ENCODE measurements around the gene TRAPPC5. TPM values are rescaled to one million over a fixed set of nuclear protein-coding genes. Genes with fewer than 3 reads are reported as not detected.

TRAPPC5 gene
- total RNA-seq, 1 donor from 2014 or later: 110 TPM

DNA sequence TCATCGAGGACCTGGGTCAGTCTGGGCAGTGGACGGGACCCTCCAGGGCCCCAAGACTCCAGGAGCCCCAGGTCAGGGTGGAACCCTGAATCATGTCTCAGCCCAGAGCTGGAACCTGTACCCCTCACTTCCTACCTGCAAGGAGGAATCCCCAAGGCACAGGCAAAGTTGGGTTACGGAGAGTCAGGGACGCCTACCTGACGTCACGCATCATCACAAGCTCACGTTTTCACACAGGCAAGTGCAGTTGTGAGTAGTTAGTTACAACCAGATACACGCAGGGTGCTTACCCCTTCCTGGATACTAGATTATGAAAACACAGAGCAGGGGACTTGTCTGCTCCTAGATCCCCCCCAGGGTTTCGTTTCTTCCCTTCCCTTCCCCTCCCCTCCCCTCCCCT is 9.8 kb upstream of the TRAPPC5 start:
- no peaks in the 10 kb centered on the region for H3K9me3 ChIP-seq (ENCODE audit: insufficient read depth, low read depth, low read length)
- FAIRE-seq (no peak), DNase-seq (ENCODE audit: low read depth) (no peak)
- no peak overlapping the region for H3K4me3 Mint-ChIP-seq (ENCODE audit: unreplicated experiment)
- H3K79me2 ChIP-seq (ENCODE audit: insufficient read depth, low read length): no peaks in the 10 kb centered on the region
- H3K4me1 Mint-ChIP-seq (ENCODE audit: low read depth, unreplicated experiment): no peaks in the 10 kb centered on the region
- H3K27ac ChIP-seq (ENCODE audit: low read depth, low read length): no peak overlapping the region
- peaks cover 16% of the 10 kb centered on the region for H3K9me3 Mint-ChIP-seq (ENCODE audit: unreplicated experiment)
- H3K4me2 ChIP-seq (ENCODE audit: low read length): no peak overlapping the region
- H3K36me3 ChIP-seq (ENCODE audit: insufficient read depth, low read length): no peaks in the 10 kb centered on the region
- peaks cover 4% of the 10 kb centered on the region for H3K27me3 ChIP-seq (ENCODE audit: insufficient read depth, low read length)
- TF ChIP-seq, protein P1, sequence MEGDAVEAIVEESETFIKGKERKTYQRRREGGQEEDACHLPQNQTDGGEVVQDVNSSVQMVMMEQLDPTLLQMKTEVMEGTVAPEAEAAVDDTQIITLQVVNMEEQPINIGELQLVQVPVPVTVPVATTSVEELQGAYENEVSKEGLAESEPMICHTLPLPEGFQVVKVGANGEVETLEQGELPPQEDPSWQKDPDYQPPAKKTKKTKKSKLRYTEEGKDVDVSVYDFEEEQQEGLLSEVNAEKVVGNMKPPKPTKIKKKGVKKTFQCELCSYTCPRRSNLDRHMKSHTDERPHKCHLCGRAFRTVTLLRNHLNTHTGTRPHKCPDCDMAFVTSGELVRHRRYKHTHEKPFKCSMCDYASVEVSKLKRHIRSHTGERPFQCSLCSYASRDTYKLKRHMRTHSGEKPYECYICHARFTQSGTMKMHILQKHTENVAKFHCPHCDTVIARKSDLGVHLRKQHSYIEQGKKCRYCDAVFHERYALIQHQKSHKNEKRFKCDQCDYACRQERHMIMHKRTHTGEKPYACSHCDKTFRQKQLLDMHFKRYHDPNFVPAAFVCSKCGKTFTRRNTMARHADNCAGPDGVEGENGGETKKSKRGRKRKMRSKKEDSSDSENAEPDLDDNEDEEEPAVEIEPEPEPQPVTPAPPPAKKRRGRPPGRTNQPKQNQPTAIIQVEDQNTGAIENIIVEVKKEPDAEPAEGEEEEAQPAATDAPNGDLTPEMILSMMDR (IDR thresholded peaks at IDR 0.05; ENCODE audit: insufficient read depth, low read depth, low read length): no peak
- no peak for TF ChIP-seq EZH2 (IDR thresholded peaks at IDR 0.05; ENCODE audit: insufficient read depth, low read length)
- H2AFZ ChIP-seq (ENCODE audit: low read depth, low read length): no peak overlapping the region
- no peak overlapping the region for H3K9ac ChIP-seq (ENCODE audit: low read length)
- no peak overlapping the region for H3K27ac Mint-ChIP-seq (ENCODE audit: unreplicated experiment)
- H3K4me3 ChIP-seq (ENCODE audit: insufficient read depth, low read depth, low read length): no peak overlapping the region
- peaks cover 68% of the 10 kb centered on the region for H3K27me3 Mint-ChIP-seq (ENCODE audit: low read depth, unreplicated experiment)
- no peaks in the 10 kb centered on the region for H3K4me1 ChIP-seq (ENCODE audit: insufficient read depth, low read length)
- peaks cover 2% of the 10 kb centered on the region for H3K36me3 Mint-ChIP-seq (ENCODE audit: low read depth, unreplicated experiment)
- no peaks in the 10 kb centered on the region for H4K20me1 ChIP-seq (ENCODE audit: insufficient read depth, low read length)

DNA sequence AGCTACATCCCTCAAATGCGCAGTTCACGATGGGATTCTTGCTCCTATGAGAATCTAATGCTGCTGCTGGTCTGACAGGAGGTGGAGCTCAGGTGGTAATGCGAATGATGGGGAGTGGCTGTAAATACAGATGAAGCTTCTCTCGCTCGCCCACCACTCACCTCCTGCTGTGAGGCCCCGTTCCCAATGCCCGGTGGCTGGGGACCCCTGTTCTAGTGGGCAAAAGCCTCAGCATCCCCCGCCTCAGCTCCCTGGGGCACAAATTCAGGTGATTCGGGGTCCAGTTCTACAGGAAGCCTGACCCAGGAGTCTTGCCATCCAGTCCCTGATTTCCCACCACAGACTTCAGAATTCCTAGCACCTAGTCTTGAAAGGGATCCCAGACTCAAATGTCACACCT is 8.1 kb upstream of the TRAPPC5 start:
- Histone ChIP-seq H3K4me1 (ENCODE audit: insufficient read depth, low read length) (no peaks in the 10 kb centered on the region), H3K4me3 (ENCODE audit: insufficient read depth, low read depth, low read length) (no peak overlapping the region), H3K9ac (ENCODE audit: low read length) (no peak overlapping the region), H3K4me2 (ENCODE audit: low read length) (no peak overlapping the region), H4K20me1 (ENCODE audit: insufficient read depth, low read length) (no peaks in the 10 kb centered on the region), H3K36me3 (ENCODE audit: insufficient read depth, low read length) (no peaks in the 10 kb centered on the region), H2AFZ (ENCODE audit: low read depth, low read length) (no peak overlapping the region), H3K27ac (ENCODE audit: low read depth, low read length) (no peak overlapping the region), H3K79me2 (ENCODE audit: insufficient read depth, low read length) (no peaks in the 10 kb centered on the region), H3K9me3 (ENCODE audit: insufficient read depth, low read depth, low read length) (no peaks in the 10 kb centered on the region), H3K27me3 (ENCODE audit: insufficient read depth, low read length) (peaks cover 6% of the 10 kb centered on the region)
- Mint-ChIP-seq H3K4me3 (ENCODE audit: unreplicated experiment) (no peak overlapping the region), H3K27me3 (ENCODE audit: low read depth, unreplicated experiment) (peaks cover 77% of the 10 kb centered on the region), H3K27ac (ENCODE audit: unreplicated experiment) (no peak overlapping the region), H3K36me3 (ENCODE audit: low read depth, unreplicated experiment) (peaks cover 2% of the 10 kb centered on the region), H3K9me3 (ENCODE audit: unreplicated experiment) (peaks cover 14% of the 10 kb centered on the region), H3K4me1 (ENCODE audit: low read depth, unreplicated experiment) (no peaks in the 10 kb centered on the region)
- no peak for TF ChIP-seq EZH2 (IDR thresholded peaks at IDR 0.05; ENCODE audit: insufficient read depth, low read length)
- TF ChIP-seq, protein P1 (IDR thresholded peaks at IDR 0.05; ENCODE audit: insufficient read depth, low read depth, low read length): no peak
- FAIRE-seq: no peak
- DNase-seq (ENCODE audit: low read depth): no peak

DNA sequence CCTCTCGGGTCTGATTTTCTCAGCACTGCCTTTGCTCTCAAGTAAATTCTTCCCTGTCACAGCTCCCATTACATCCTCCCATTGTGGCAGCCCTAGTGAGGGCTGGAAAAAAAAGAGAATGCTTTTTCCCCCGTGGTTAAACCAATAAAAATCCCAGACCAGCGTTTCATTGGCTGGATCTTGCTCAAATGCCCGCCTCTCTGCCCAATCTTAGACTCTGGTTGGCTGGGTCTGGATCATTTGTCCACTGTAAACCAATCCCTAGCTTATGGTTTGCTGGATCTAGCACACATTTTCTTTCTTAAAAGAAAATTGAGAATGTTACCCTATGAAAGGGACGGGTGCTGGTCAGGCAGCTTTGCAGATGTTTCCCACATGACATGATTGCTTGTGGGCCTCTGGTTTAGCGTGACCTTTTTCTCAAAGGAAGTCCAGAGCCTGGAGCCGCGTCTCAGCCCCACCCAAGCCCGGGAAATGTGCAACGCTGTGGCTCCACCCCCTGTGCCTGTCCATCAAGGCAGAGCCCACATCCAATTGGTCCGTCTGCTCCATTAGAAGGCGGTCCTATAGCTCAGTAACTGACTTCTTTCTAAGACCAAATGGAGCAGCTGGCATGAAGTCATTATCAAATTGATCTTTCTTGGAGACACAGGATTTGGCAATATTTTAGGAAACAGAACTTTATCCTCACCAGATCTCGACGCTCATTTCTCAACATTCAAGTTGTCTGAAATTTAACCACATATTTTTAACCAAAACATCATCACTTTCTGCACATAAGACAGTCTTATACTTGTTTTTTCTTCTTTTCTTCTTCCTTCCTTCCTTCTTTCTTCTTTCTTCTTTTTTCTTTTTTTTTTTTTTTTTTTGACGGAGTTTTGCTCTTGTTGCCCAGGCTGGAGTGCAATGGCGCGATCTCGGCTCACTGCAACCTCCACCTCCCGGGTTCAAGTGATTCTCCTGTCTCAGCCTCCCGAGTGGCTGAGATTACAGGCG is 6.3 kb upstream of the TRAPPC5 start:
- H3K4me2 ChIP-seq (ENCODE audit: low read length): peak overlapping the region; percentile 11
- peak; percentile 22 for DNase-seq (ENCODE audit: low read depth)
- Mint-ChIP-seq H3K9me3 (ENCODE audit: unreplicated experiment) (peaks cover 12% of the 10 kb centered on the region), H3K27ac (ENCODE audit: unreplicated experiment) (no peak overlapping the region), H3K4me1 (ENCODE audit: low read depth, unreplicated experiment) (no peaks in the 10 kb centered on the region), H3K4me3 (ENCODE audit: unreplicated experiment) (no peak overlapping the region), H3K27me3 (ENCODE audit: low read depth, unreplicated experiment) (peaks cover 74% of the 10 kb centered on the region), H3K36me3 (ENCODE audit: low read depth, unreplicated experiment) (peaks cover 2% of the 10 kb centered on the region)
- H3K27ac ChIP-seq (ENCODE audit: low read depth, low read length): no peak overlapping the region
- no peak for FAIRE-seq
- H3K4me1 ChIP-seq (ENCODE audit: insufficient read depth, low read length): no peaks in the 10 kb centered on the region
- H4K20me1 ChIP-seq (ENCODE audit: insufficient read depth, low read length): no peaks in the 10 kb centered on the region
- TF ChIP-seq, protein P1 (IDR thresholded peaks at IDR 0.05; ENCODE audit: insufficient read depth, low read depth, low read length): no peak
- TF ChIP-seq EZH2 (IDR thresholded peaks at IDR 0.05; ENCODE audit: insufficient read depth, low read length): no peak
- no peaks in the 10 kb centered on the region for H3K9me3 ChIP-seq (ENCODE audit: insufficient read depth, low read depth, low read length)
- H3K36me3 ChIP-seq (ENCODE audit: insufficient read depth, low read length): no peaks in the 10 kb centered on the region
- no peak overlapping the region for H3K4me3 ChIP-seq (ENCODE audit: insufficient read depth, low read depth, low read length)
- peak overlapping the region; percentile 52 for H2AFZ ChIP-seq (ENCODE audit: low read depth, low read length)
- H3K27me3 ChIP-seq (ENCODE audit: insufficient read depth, low read length): peaks cover 9% of the 10 kb centered on the region
- no peaks in the 10 kb centered on the region for H3K79me2 ChIP-seq (ENCODE audit: insufficient read depth, low read length)
- H3K9ac ChIP-seq (ENCODE audit: low read length): no peak overlapping the region
